K562 (cell line): ENCODE data around the gene ST3GAL5. TPM values are rescaled to one million over a fixed set of nuclear protein-coding genes. Genes with fewer than 3 reads are reported as not detected.

Source experiments
- ARNT ChIP-seq, 2 experiments: fragments of 450-650 bp; IDR thresholded peaks; 2 replicates each; pipeline ENCODE4 v1.6.1; 2016; ENCODE audit warnings: mild to moderate bottlenecking in 1 of 2
- BRD9 ChIP-seq: fragments of 450-650 bp; IDR thresholded peaks from 2 replicates; pipeline ENCODE4 v1.6.1; 2018; ENCODE audit warnings: low read depth; ENCODE audit not compliant: partially characterized antibody
- BRF1 ChIP-seq: IDR thresholded peaks from 3 replicates; pipeline ENCODE4 v1.6.1; 2011; ENCODE audit warnings: borderline replicate concordance, mild to moderate bottlenecking; ENCODE audit not compliant: insufficient read length; ENCODE audit errors: extremely low read depth
- CBX1 ChIP-seq: sonication (generic); IDR thresholded peaks from 2 replicates; pipeline ENCODE4 v1.6.1; 2016; ENCODE audit warnings: antibody characterized with exemption, low read depth, mild to moderate bottlenecking
- CEBPG ChIP-seq, 3 experiments: fragments of 200-800 bp in 1 of 3; sonication (Bioruptor generic) in 1 of 3; sonication (generic) in 1 of 3; formaldehyde crosslinking in 1 of 3; IDR thresholded peaks in 2 of 3; conservative IDR thresholded peaks in 1 of 3; 2 replicates each; pipeline versions ENCODE4 v1.6.1 to v1.8.0; 2016 to 2022; ENCODE audit warnings: missing compliant biosample characterization in 2 of 3, missing genetic modification characterization in 2 of 3, mild to moderate bottlenecking in 1 of 3, missing genetic modification reagents in 1 of 3
- EP400 ChIP-seq: fragments of 450-650 bp; IDR thresholded peaks from 2 replicates; pipeline ENCODE4 v1.6.1; 2017; ENCODE audit warnings: antibody characterized with exemption, mild to moderate bottlenecking, moderate library complexity
- EZH2 ChIP-seq: IDR thresholded peaks from 2 replicates; pipeline ENCODE4 v1.6.1; 2012; ENCODE audit warnings: low read depth, mild to moderate bottlenecking, inconsistent platforms, low read length, borderline replicate concordance
- MXI1 ChIP-seq: IDR thresholded peaks from 2 replicates; pipeline ENCODE4 v1.6.1; 2011; ENCODE audit warnings: low read depth, mild to moderate bottlenecking, improper control_type of control experiment, low read length
- MYBL2 ChIP-seq, 2 experiments: fragments of 450-650 bp in 1 of 2; sonication (generic) in 1 of 2; formaldehyde crosslinking in 1 of 2; IDR thresholded peaks; 2 replicates each; pipeline versions ENCODE4 v1.6.1 to v1.8.1; 2017 to 2022; ENCODE audit warnings: borderline replicate concordance in 1 of 2, inconsistent platforms in 1 of 2, low read depth in 1 of 2, mild to moderate bottlenecking in 1 of 2, missing genetic modification reagents in 1 of 2, moderate library complexity in 1 of 2
- NCOA6 ChIP-seq: fragments of 450-650 bp; IDR thresholded peaks from 2 replicates; pipeline ENCODE4 v1.6.1; 2017; ENCODE audit warnings: mild to moderate bottlenecking
- NFATC3 ChIP-seq: fragments of 450-650 bp; IDR thresholded peaks from 2 replicates; pipeline ENCODE4 v1.6.1; 2017; ENCODE audit warnings: mild to moderate bottlenecking
- NFRKB ChIP-seq: fragments of 450-650 bp; IDR thresholded peaks from 2 replicates; pipeline ENCODE4 v1.6.1; 2016; ENCODE audit warnings: low read depth
- PHB ChIP-seq: fragments of 250-450 bp; sonication (Bioruptor Pico); IDR thresholded peaks from 2 replicates; pipeline ENCODE4 v1.5.0; 2021
- POLR2B ChIP-seq: fragments of 450-650 bp; IDR thresholded peaks from 2 replicates; pipeline ENCODE4 v1.6.1; 2018; ENCODE audit warnings: low read depth; ENCODE audit not compliant: partially characterized antibody
- PRPF4 ChIP-seq: fragments of 200-400 bp; formaldehyde crosslinking; IDR thresholded peaks from one replicate; pipeline ENCODE4 v1.6.1; 2017; ENCODE audit warnings: low read length, low read depth, mild to moderate bottlenecking; ENCODE audit not compliant: insufficient read depth, poor library complexity, severe bottlenecking
- SMAD3 ChIP-seq: fragments of 450-650 bp; formaldehyde crosslinking; conservative IDR thresholded peaks from 2 replicates; pipeline ENCODE4 v1.4.0; 2020; ENCODE audit warnings: mild to moderate bottlenecking
- SMARCC2 ChIP-seq: fragments of 450-650 bp; IDR thresholded peaks from 2 replicates; pipeline ENCODE4 v1.6.1; 2017; ENCODE audit warnings: antibody characterized with exemption, moderate library complexity, mild to moderate bottlenecking, low read depth
- TEAD1 ChIP-seq, 2 experiments: fragments of 450-650 bp in 1 of 2; sonication (generic) in 1 of 2; formaldehyde crosslinking; IDR thresholded peaks; 2 replicates each; pipeline versions ENCODE4 v1.4.0 to v1.8.0; 2020 to 2022; ENCODE audit warnings: mild to moderate bottlenecking in 2 of 2, missing genetic modification reagents in 1 of 2
- ZNF124 ChIP-seq: sonication (generic); formaldehyde crosslinking; IDR thresholded peaks from 2 replicates; pipeline ENCODE4 v1.8.1; 2022; ENCODE audit warnings: missing genetic modification reagents
- polyA plus RNA-seq, 8 experiments: library from polyadenylated mRNA; depleted of rRNA in 4 of 8; stranded (reverse) in 5 of 8; unstranded in 3 of 8; fragments of >200 nt; fragmentation: Nextera tagmentation in 2 of 8; fragmentation: Illumina TruSeq in 1 of 8; extraction: Ambion mirVana in 2 of 8; extraction: Trizol in 1 of 8; gene quantifications; 2 replicates each; pipeline versions ENCODE4 v1.2.1 to v1.2.3, GENCODE V29; 2011 to 2014; ENCODE audit warnings: inconsistent platforms in 1 of 8, missing spikeins in 1 of 8
- total RNA-seq, 7 experiments: library from RNA; depleted of rRNA in 6 of 7; stranded (reverse); fragments of >200 nt in 6 of 7; fragmentation: Illumina TruSeq in 2 of 7; extraction: Trizol in 2 of 7; gene quantifications; 2 replicates each; pipeline versions ENCODE4 v1.2.1 to v1.2.3, GENCODE V29; 2011 to 2021; ENCODE audit warnings: low replicate concordance in 1 of 7
- TF ChIP-seq, protein P1 (sequence below), 2 experiments: IDR thresholded peaks; 2 replicates each; pipeline ENCODE4 v1.6.1; 2011; ENCODE audit warnings: borderline replicate concordance in 1 of 2, control low read depth in 1 of 2, low read depth in 1 of 2, low read length in 1 of 2, mild to moderate bottlenecking in 1 of 2, mixed read lengths in 1 of 2, moderate library complexity in 1 of 2; ENCODE audit not compliant: insufficient read depth in 1 of 2, insufficient read length in 1 of 2, poor library complexity in 1 of 2, severe bottlenecking in 1 of 2; ENCODE audit errors: extremely low read depth in 1 of 2
- TF ChIP-seq, protein P2 (sequence below): sonication (generic); formaldehyde crosslinking; IDR thresholded peaks from 2 replicates; pipeline ENCODE4 v1.8.0; 2023; ENCODE audit warnings: mild to moderate bottlenecking, missing genetic modification reagents

ST3GAL5 gene
- total and polyA plus RNA-seq, 9 of the 15 experiments (the other 6 are each of a cell fraction or from before 2014, with no cell fraction given) = 1.6 to 10.0 (median 4.2) TPM

GRCh38 chr2:85888684-85889626 is at the start of gene ST3GAL5 (continued):
- TF ChIP-seq POLR2B = no peak
- TF ChIP-seq CEBPG (CRISPR knock-in tag; IDR thresholded peaks at IDR 0.05) = no peak
- TF ChIP-seq CEBPG (tag; conservative IDR thresholded peaks at IDR 0.05 in 1 of 2, IDR thresholded peaks at IDR 0.05 in 1 of 2) = no peak
- TF ChIP-seq, protein P1, sequence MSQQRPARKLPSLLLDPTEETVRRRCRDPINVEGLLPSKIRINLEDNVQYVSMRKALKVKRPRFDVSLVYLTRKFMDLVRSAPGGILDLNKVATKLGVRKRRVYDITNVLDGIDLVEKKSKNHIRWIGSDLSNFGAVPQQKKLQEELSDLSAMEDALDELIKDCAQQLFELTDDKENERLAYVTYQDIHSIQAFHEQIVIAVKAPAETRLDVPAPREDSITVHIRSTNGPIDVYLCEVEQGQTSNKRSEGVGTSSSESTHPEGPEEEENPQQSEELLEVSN (IDR thresholded peaks at IDR 0.05; ENCODE audit: borderline replicate concordance in 1 of 2, extremely low read depth in 1 of 2, insufficient read depth in 1 of 2, insufficient read length in 1 of 2, low read depth in 1 of 2, low read length in 1 of 2, poor library complexity in 1 of 2, severe bottlenecking in 1 of 2) = peak in 1 of 2 experiments; percentile 67
- peak; percentile 25; the same call in 1 of the 2 replicates for TF ChIP-seq SMARCC2
- TF ChIP-seq CBX1 = 0 out of 2 replicates have a peak, but pooled peaks have one; percentile 27
- no peak for TF ChIP-seq BRD9
- no peak for TF ChIP-seq BRF1
- 0 out of 4 replicates have a peak, but pooled peaks of 1 of the 2 experiments have one; percentile 9 for TF ChIP-seq TEAD1 (CRISPR knock-in tag; IDR thresholded peaks at IDR 0.05)
- TF ChIP-seq, protein P2, sequence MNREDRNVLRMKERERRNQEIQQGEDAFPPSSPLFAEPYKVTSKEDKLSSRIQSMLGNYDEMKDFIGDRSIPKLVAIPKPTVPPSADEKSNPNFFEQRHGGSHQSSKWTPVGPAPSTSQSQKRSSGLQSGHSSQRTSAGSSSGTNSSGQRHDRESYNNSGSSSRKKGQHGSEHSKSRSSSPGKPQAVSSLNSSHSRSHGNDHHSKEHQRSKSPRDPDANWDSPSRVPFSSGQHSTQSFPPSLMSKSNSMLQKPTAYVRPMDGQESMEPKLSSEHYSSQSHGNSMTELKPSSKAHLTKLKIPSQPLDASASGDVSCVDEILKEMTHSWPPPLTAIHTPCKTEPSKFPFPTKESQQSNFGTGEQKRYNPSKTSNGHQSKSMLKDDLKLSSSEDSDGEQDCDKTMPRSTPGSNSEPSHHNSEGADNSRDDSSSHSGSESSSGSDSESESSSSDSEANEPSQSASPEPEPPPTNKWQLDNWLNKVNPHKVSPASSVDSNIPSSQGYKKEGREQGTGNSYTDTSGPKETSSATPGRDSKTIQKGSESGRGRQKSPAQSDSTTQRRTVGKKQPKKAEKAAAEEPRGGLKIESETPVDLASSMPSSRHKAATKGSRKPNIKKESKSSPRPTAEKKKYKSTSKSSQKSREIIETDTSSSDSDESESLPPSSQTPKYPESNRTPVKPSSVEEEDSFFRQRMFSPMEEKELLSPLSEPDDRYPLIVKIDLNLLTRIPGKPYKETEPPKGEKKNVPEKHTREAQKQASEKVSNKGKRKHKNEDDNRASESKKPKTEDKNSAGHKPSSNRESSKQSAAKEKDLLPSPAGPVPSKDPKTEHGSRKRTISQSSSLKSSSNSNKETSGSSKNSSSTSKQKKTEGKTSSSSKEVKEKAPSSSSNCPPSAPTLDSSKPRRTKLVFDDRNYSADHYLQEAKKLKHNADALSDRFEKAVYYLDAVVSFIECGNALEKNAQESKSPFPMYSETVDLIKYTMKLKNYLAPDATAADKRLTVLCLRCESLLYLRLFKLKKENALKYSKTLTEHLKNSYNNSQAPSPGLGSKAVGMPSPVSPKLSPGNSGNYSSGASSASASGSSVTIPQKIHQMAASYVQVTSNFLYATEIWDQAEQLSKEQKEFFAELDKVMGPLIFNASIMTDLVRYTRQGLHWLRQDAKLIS (CRISPR knock-in tag) = no peak
- TF ChIP-seq PHB = no peak
- no peak for TF ChIP-seq PRPF4
- TF ChIP-seq EZH2 = no peak
- no peak for TF ChIP-seq ARNT (IDR thresholded peaks at IDR 0.05)
- TF ChIP-seq NCOA6 = no peak
- 0 out of 2 replicates have a peak, but pooled peaks have one; percentile 35 for TF ChIP-seq NFRKB
- TF ChIP-seq NFATC3 = no peak
- TF ChIP-seq SMAD3 (CRISPR knock-in tag) = no peak
- TF ChIP-seq EP400 = peak; percentile 52; the same call in 1 of the 2 replicates
- TF ChIP-seq MYBL2 (IDR thresholded peaks at IDR 0.05; ENCODE audit: low read depth) = no peak
- TF ChIP-seq MYBL2 (CRISPR knock-in tag; IDR thresholded peaks at IDR 0.05; ENCODE audit: borderline replicate concordance) = no peak
- TF ChIP-seq ZNF124 (CRISPR knock-in tag) = no peak
- no peak for TF ChIP-seq MXI1
